ENCODE measurements around the gene ANXA3. TPM values are rescaled to one million over a fixed set of nuclear protein-coding genes. Genes with fewer than 3 reads are reported as not detected.

The ANXA3 gene
- total RNA-seq, 4 donors from 2014 or later: 13.5 to 34.3 (median 21.2) TPM

GRCh38 chr4:78627046-78627965 is 75.7 kb downstream of the ANXA3 start:
- no peak overlapping the region for H3K4me3 ChIP-seq (ENCODE audit: low read depth, poor library complexity, severe bottlenecking)
- 72 to 79% methylated on average over 3 of the region's 3 CpGs for WGBS, 2 donors
- no peak for DNase-seq (ENCODE audit: low spot score in 2 of 2)
- TF ChIP-seq POLR2A (IDR thresholded peaks at IDR 0.05) (no peak), CTCF (IDR thresholded peaks at IDR 0.05) (no peak)
- intact Hi-C loops (cut with DNase I; ENCODE audit: low total_unique reads): no loop called here

- no peak for TF ChIP-seq POLR2A (IDR thresholded peaks at IDR 0.05)
- no peak for TF ChIP-seq CTCF (IDR thresholded peaks at IDR 0.05)
- WGBS, 2 donors: 91 to 92% methylated on average over 4 of the region's 4 CpGs
- no peak for DNase-seq (ENCODE audit: low spot score in 2 of 2)
- no peak overlapping the region for H3K4me3 ChIP-seq (ENCODE audit: low read depth, poor library complexity, severe bottlenecking)
- intact Hi-C loops (cut with DNase I; ENCODE audit: low total_unique reads): no loop called here
Measured at GRCh38 chr4:78627966-78628678, 76.6 kb downstream of the ANXA3 start.

- no peak overlapping the region for H3K4me3 ChIP-seq (ENCODE audit: low read depth, poor library complexity, severe bottlenecking)
- intact Hi-C loops (cut with DNase I; ENCODE audit: low total_unique reads): no loop called here
- no peak for TF ChIP-seq CTCF (IDR thresholded peaks at IDR 0.05)
- no peak for TF ChIP-seq POLR2A (IDR thresholded peaks at IDR 0.05)
- WGBS, 2 donors: 54 to 56% methylated on average over 4 of the region's 4 CpGs
- DNase-seq (ENCODE audit: low spot score in 2 of 2): no peak
Measured at GRCh38 chr4:78629991-78630541, 78.5 kb downstream of the ANXA3 start.

GRCh38 chr4:78630615-78631014 is 79.0 kb downstream of the ANXA3 start:
- TF ChIP-seq POLR2A (IDR thresholded peaks at IDR 0.05) (no peak), CTCF (IDR thresholded peaks at IDR 0.05) (no peak)
- no peak overlapping the region for H3K4me3 ChIP-seq (ENCODE audit: low read depth, poor library complexity, severe bottlenecking)
- WGBS, 2 donors: 74 to 80% methylated on average over 2 of the region's 2 CpGs
- DNase-seq (ENCODE audit: low spot score in 2 of 2): no peak
- intact Hi-C loops (cut with DNase I; ENCODE audit: low total_unique reads): no loop called here

- TF ChIP-seq CTCF (IDR thresholded peaks at IDR 0.05): no peak
- H3K4me3 ChIP-seq (ENCODE audit: low read depth, poor library complexity, severe bottlenecking): no peak overlapping the region
- intact Hi-C loops (cut with DNase I; ENCODE audit: low total_unique reads): no loop called here
- 35 to 36% methylated on average over 5 of the region's 5 CpGs for WGBS, 2 donors
- peak; percentile 73 to 90 for DNase-seq (ENCODE audit: low spot score in 2 of 2)
Measured at GRCh38 chr4:78634011-78634664, 82.6 kb downstream of the ANXA3 start.
